Tibial nerve (tissue), 4 donors: ENCODE results near the gene XCR1. TPM values are rescaled to one million over a fixed set of nuclear protein-coding genes. Genes with fewer than 3 reads are reported as not detected.
"Not testable (repeated sequence)": the region's sequence is repeated elsewhere in the genome, so short reads cannot be mapped to it uniquely, and the experiment has no call there.

Experiments used
- DNase-seq, 2 donors: peaks; one replicate each; pipeline ENCODE4 v3.0.0-alpha.2; 2019; ENCODE audit warnings: low spot score in 2 of 2
- H3K27ac ChIP-seq, 4 donors: fragments of 200-600 bp; sonication (generic) in 3 of 4; one replicate each; pipeline ENCODE4 v1.5.1; 2017 to 2019; ENCODE audit warnings: mild to moderate bottlenecking in 1 of 4
- H3K27me3 ChIP-seq, 2 donors: fragments of 200-600 bp; sonication (generic) in 1 of 2; one replicate each; pipeline versions ENCODE4 v1.5.1 to v1.6.0; 2017 to 2019
- H3K36me3 ChIP-seq, 3 donors: fragments of 200-600 bp; sonication (generic); one replicate each; pipeline ENCODE4 v1.5.1; 2018 to 2019
- H3K4me1 ChIP-seq, 4 donors: fragments of 200-600 bp; sonication (generic) in 3 of 4; one replicate each; pipeline ENCODE4 v1.5.1; 2017 to 2019
- H3K4me3 ChIP-seq, 4 donors: fragments of 200-600 bp; sonication (generic) in 3 of 4; one replicate each; pipeline ENCODE4 v1.5.1; 2017 to 2019; ENCODE audit warnings: mild to moderate bottlenecking in 1 of 4, moderate library complexity in 1 of 4
- H3K9me3 ChIP-seq, 4 donors: fragments of 200-600 bp; sonication (generic) in 3 of 4; one replicate each; pipeline ENCODE4 v1.5.1; 2017 to 2019
- CTCF ChIP-seq, 5 experiments: fragments of 200-600 bp in 3 of 5; fragments of 450-650 bp in 2 of 5; sonication (generic) in 3 of 5; IDR thresholded peaks; one replicate each; pipeline ENCODE4 v1.5.1; 2016 to 2019; ENCODE audit warnings: antibody characterized with exemption in 5 of 5, mild to moderate bottlenecking in 3 of 5, moderate library complexity in 2 of 5
- EP300 ChIP-seq, 2 donors: sonication (generic); formaldehyde crosslinking; IDR thresholded peaks; one replicate each; pipeline ENCODE4 v1.6.1; 2017; ENCODE audit warnings: antibody characterized with exemption in 2 of 2, mild to moderate bottlenecking in 1 of 2
- POLR2A ChIP-seq, 2 donors: fragments of 450-650 bp; IDR thresholded peaks; one replicate each; pipeline ENCODE4 v1.6.1; 2017; ENCODE audit warnings: antibody characterized with exemption in 2 of 2, mild to moderate bottlenecking in 2 of 2, moderate library complexity in 2 of 2
- WGBS, 2 donors: methylation state at CpG; one replicate each; pipeline ENCODE4 v1.1.5; 2018; 5-methylcytosine and 5-hydroxymethylcytosine counted together
- total RNA-seq, 4 donors: library from RNA; depleted of rRNA; stranded (reverse); fragments of >200 nt; gene quantifications; one replicate each; pipeline ENCODE4 v1.1.0, GENCODE V29; 2016

Gene XCR1
- total RNA-seq, 4 donors from 2014 or later: not detected

GRCh38 chr3:46012246-46012645 is 15.0 kb downstream of the XCR1 start:
- Histone ChIP-seq H3K27ac (no peak overlapping the region), H3K4me1 (peaks cover 0 to under 1% (median 0%) of the 10 kb centered on the region in 4 donors), H3K9me3 (no peaks in the 10 kb centered on the region), H3K4me3 (no peak overlapping the region), H3K27me3 (no peaks in the 10 kb centered on the region), H3K36me3 (no peaks in the 10 kb centered on the region)
- no peak for DNase-seq
- TF ChIP-seq EP300 (IDR thresholded peaks at IDR 0.05) (no peak), POLR2A (IDR thresholded peaks at IDR 0.05) (no peak), CTCF (IDR thresholded peaks at IDR 0.05) (no peak)
- 81 to 91% methylated on average over 4 of the region's 4 CpGs for WGBS, 2 donors

DNA sequence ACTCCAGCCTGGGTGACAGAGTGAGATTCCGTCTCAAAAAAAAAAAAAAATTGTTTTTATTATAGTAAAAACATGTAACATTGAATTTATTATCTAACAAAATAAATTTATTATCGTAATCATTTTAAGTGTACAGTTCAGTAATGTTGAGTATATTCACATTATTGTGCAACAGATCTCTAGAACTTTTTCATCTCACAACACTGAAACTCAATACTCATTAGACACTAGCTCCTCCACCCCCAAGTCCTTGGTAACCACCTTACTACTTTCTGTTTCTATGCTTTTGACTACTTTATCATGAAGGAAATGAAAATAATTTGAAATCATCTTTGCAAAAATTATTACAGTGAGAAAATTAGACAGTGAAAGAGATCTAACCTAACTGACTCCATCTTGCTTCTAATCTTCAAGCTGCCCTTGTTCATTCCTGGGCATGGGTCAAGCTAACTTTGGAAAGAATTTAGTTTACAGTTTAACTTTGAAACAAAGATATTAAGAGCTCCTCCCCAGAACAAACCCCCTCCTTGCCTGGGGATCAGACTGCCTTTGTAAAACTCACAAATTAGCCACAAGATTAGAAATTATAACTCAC is 16.7 kb downstream of the XCR1 start:
- no peak for DNase-seq
- TF ChIP-seq EP300 (IDR thresholded peaks at IDR 0.05) (no peak), CTCF (IDR thresholded peaks at IDR 0.05) (no peak), POLR2A (IDR thresholded peaks at IDR 0.05) (no peak)
- Histone ChIP-seq H3K9me3 (no peaks in the 10 kb centered on the region), H3K36me3 (no peaks in the 10 kb centered on the region), H3K4me1 (peaks cover 0 to 16% (median 2%) of the 10 kb centered on the region in 4 donors), H3K4me3 (no peak overlapping the region), H3K27me3 (no peaks in the 10 kb centered on the region), H3K27ac (no peak overlapping the region)
- WGBS, 2 donors: 95 to 98% methylated on average over 2 of the region's 2 CpGs

- Histone ChIP-seq H3K9me3 (no peaks in the 10 kb centered on the region), H3K4me3 (no peak overlapping the region), H3K27me3 (no peaks in the 10 kb centered on the region), H3K27ac (no peak overlapping the region), H3K36me3 (no peaks in the 10 kb centered on the region), H3K4me1 (peaks cover 0 to 18% (median 2%) of the 10 kb centered on the region in 4 donors)
- 78 to 79% methylated on average over 6 of the region's 6 CpGs for WGBS, 2 donors
- TF ChIP-seq CTCF (IDR thresholded peaks at IDR 0.05): no peak
- TF ChIP-seq POLR2A (IDR thresholded peaks at IDR 0.05): no peak
- TF ChIP-seq EP300 (IDR thresholded peaks at IDR 0.05): no peak
- DNase-seq: no peak
Observed at GRCh38 chr3:46008058-46008457, 19.2 kb downstream of the XCR1 start.

GRCh38 chr3:46007280-46007679 is 20.0 kb downstream of the XCR1 start:
- peak overlapping the region in 2 of 4 donors; percentile 60 to 61 for H3K27ac ChIP-seq
- H3K4me1 ChIP-seq: peaks cover 0 to 18% (median 2%) of the 10 kb centered on the region in 4 donors
- no peak for DNase-seq
- no peaks in the 10 kb centered on the region for H3K27me3 ChIP-seq
- H3K4me3 ChIP-seq: no peak overlapping the region
- no peak for TF ChIP-seq CTCF (IDR thresholded peaks at IDR 0.05)
- no peak for TF ChIP-seq EP300 (IDR thresholded peaks at IDR 0.05)
- TF ChIP-seq POLR2A (IDR thresholded peaks at IDR 0.05): no peak
- H3K36me3 ChIP-seq: no peaks in the 10 kb centered on the region
- no peaks in the 10 kb centered on the region for H3K9me3 ChIP-seq

GRCh38 chr3:46006238-46007032 is 20.8 kb downstream of the XCR1 start:
- Histone ChIP-seq H3K27me3 (no peaks in the 10 kb centered on the region), H3K36me3 (no peaks in the 10 kb centered on the region), H3K4me1 (peaks cover 0 to 18% (median 2%) of the 10 kb centered on the region in 4 donors), H3K27ac (peak overlapping the region in 2 of 4 donors; percentile 60 to 61), H3K4me3 (no peak overlapping the region), H3K9me3 (no peaks in the 10 kb centered on the region)
- no peak for DNase-seq
- TF ChIP-seq EP300 (IDR thresholded peaks at IDR 0.05) (peak in 1 of 2 donors; percentile 77), POLR2A (IDR thresholded peaks at IDR 0.05) (no peak), CTCF (IDR thresholded peaks at IDR 0.05) (no peak)
- WGBS, 2 donors: 46 to 47% methylated on average over 5 of the region's 5 CpGs

- peaks cover 0 to 18% (median 2%) of the 10 kb centered on the region in 4 donors for H3K4me1 ChIP-seq
- H3K27me3 ChIP-seq, H3K27ac ChIP-seq, H3K4me3 ChIP-seq, H3K9me3 ChIP-seq, H3K36me3 ChIP-seq, DNase-seq: not testable (repeated sequence)
Observed at GRCh38 chr3:46003706-46004105, 23.6 kb downstream of the XCR1 start.
